ENCODE measurements around the gene OTOGL. TPM values are rescaled to one million over a fixed set of nuclear protein-coding genes. Genes with fewer than 3 reads are reported as not detected.
A peak's percentile ranks its signal among the peaks of the same experiment; 100 is the strongest.

OTOGL gene
- total RNA-seq, 4 donors from 2014 or later, result 0.03 to 0.10 (median 0.04) TPM; not detected in 1

GRCh38 chr12:80183939-80184338 lies 84.6 kb downstream of the OTOGL start:
- H3K27me3 ChIP-seq, result no peaks in the 10 kb centered on the region
- H3K27ac ChIP-seq, result no peak overlapping the region
- H3K36me3 ChIP-seq, result no peaks in the 10 kb centered on the region
- H3K9me3 ChIP-seq, result no peaks in the 10 kb centered on the region
- no peak for TF ChIP-seq POLR2A (IDR thresholded peaks at IDR 0.05)
- TF ChIP-seq, protein P1, sequence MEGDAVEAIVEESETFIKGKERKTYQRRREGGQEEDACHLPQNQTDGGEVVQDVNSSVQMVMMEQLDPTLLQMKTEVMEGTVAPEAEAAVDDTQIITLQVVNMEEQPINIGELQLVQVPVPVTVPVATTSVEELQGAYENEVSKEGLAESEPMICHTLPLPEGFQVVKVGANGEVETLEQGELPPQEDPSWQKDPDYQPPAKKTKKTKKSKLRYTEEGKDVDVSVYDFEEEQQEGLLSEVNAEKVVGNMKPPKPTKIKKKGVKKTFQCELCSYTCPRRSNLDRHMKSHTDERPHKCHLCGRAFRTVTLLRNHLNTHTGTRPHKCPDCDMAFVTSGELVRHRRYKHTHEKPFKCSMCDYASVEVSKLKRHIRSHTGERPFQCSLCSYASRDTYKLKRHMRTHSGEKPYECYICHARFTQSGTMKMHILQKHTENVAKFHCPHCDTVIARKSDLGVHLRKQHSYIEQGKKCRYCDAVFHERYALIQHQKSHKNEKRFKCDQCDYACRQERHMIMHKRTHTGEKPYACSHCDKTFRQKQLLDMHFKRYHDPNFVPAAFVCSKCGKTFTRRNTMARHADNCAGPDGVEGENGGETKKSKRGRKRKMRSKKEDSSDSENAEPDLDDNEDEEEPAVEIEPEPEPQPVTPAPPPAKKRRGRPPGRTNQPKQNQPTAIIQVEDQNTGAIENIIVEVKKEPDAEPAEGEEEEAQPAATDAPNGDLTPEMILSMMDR (IDR thresholded peaks at IDR 0.05 in 4 of 5, conservative IDR thresholded peaks at IDR 0.05 in 1 of 5), result no peak
- in situ Hi-C loops (cut with MboI; ENCODE audit: low sequenced_read_pairs in 4 of 4) (loop anchor here in 2 of 4 donors (10.0 to 25.0 kb wide), 2 partner anchors 297 to 629 kb away; no protein-coding TSS in a partner anchor), intact Hi-C loops (cut with DNase I; ENCODE audit: low total_unique reads) (no loop called here)
- H3K4me3 ChIP-seq, result no peak overlapping the region
- DNase-seq (no peak), ATAC-seq (no peak)
- peaks cover 21 to 22% of the 10 kb centered on the region in 2 donors for H3K4me1 ChIP-seq

DNA sequence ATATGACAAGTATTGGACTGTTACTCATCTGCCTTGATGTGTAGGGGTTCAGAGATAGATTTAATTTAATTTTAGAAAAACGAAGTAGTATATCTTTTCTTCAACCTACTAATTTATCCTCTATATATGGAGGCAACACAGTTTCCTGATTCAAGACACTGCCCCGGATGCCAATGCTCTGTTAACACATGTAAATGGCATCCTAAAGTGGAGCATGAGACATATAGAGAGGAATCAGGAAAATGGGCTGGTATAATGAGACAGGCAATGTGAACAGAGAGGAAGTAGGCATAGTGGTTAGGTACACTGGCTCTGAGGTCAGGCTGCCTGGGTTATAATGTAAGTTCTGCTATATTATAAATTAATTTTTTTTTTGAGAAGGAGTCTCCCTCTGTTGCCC lies 85.6 kb downstream of the OTOGL start:
- intact Hi-C loops (cut with DNase I; ENCODE audit: low total_unique reads) (loop anchor here (5.0 kb wide), 1 partner anchor 638 kb away; no protein-coding TSS in a partner anchor), in situ Hi-C loops (cut with MboI; ENCODE audit: low sequenced_read_pairs in 4 of 4) (loop anchor here in 2 of 4 donors (10.0 to 25.0 kb wide), 2 partner anchors 298 to 630 kb away; no protein-coding TSS in a partner anchor)
- ATAC-seq (no peak), DNase-seq (no peak)
- Histone ChIP-seq H3K4me3 (no peak overlapping the region), H3K4me1 (peaks cover 21 to 22% of the 10 kb centered on the region in 2 donors), H3K27me3 (no peaks in the 10 kb centered on the region), H3K27ac (no peak overlapping the region), H3K9me3 (no peaks in the 10 kb centered on the region), H3K36me3 (no peaks in the 10 kb centered on the region)
- no peak for TF ChIP-seq POLR2A (IDR thresholded peaks at IDR 0.05)
- TF ChIP-seq, protein P1 (IDR thresholded peaks at IDR 0.05 in 4 of 5, conservative IDR thresholded peaks at IDR 0.05 in 1 of 5), result no peak

GRCh38 chr12:80186727-80187217 lies 87.4 kb downstream of the OTOGL start:
- TF ChIP-seq, protein P1 (IDR thresholded peaks at IDR 0.05 in 4 of 5, conservative IDR thresholded peaks at IDR 0.05 in 1 of 5), result peak; percentile 32 to 68 (median 61)
- no peak for TF ChIP-seq POLR2A (IDR thresholded peaks at IDR 0.05)
- H3K27me3 ChIP-seq, result no peaks in the 10 kb centered on the region
- intact Hi-C loops (cut with DNase I; ENCODE audit: low total_unique reads) (loop anchor here (2.0 to 5.0 kb wide), 3 partner anchors 252 to 639 kb away; partner anchors contain the start of gene PPP1R12A), in situ Hi-C loops (cut with MboI; ENCODE audit: low sequenced_read_pairs in 4 of 4) (loop anchor here in 2 of 4 donors (10.0 to 25.0 kb wide), 2 partner anchors 299 to 632 kb away; no protein-coding TSS in a partner anchor)
- peak; percentile 11 to 40 for DNase-seq
- H3K4me3 ChIP-seq, result no peak overlapping the region
- H3K4me1 ChIP-seq, result peaks cover 21 to 22% of the 10 kb centered on the region in 2 donors
- no peaks in the 10 kb centered on the region for H3K36me3 ChIP-seq
- peak; percentile 87 to 88 for ATAC-seq
- H3K27ac ChIP-seq, result peak overlapping the region; percentile 80 to 85 (median 84)
- no peaks in the 10 kb centered on the region for H3K9me3 ChIP-seq

GRCh38 chr12:80187660-80188090 lies 88.3 kb downstream of the OTOGL start:
- DNase-seq, result peak; percentile 51 to 59
- intact Hi-C loops (cut with DNase I; ENCODE audit: low total_unique reads), result loop anchor here (2.0 to 5.0 kb wide), 3 partner anchors 253 to 640 kb away; partner anchors contain the start of gene PPP1R12A
- in situ Hi-C loops (cut with MboI; ENCODE audit: low sequenced_read_pairs in 4 of 4), result loop anchor here in 2 of 4 donors (10.0 to 25.0 kb wide), 2 partner anchors 300 to 633 kb away; no protein-coding TSS in a partner anchor

More at GRCh38 chr12:80187660-80188090, 88.3 kb downstream of the OTOGL start:
- H3K9me3 ChIP-seq, result no peaks in the 10 kb centered on the region
- peak; percentile 84 to 90 for ATAC-seq
- peaks cover 21 to 22% of the 10 kb centered on the region in 2 donors for H3K4me1 ChIP-seq
- H3K4me3 ChIP-seq, result no peak overlapping the region
- no peaks in the 10 kb centered on the region for H3K36me3 ChIP-seq
- H3K27ac ChIP-seq, result peak overlapping the region; percentile 80 to 85 (median 84)
- TF ChIP-seq POLR2A (IDR thresholded peaks at IDR 0.05), result no peak
- TF ChIP-seq, protein P1 (IDR thresholded peaks at IDR 0.05 in 4 of 5, conservative IDR thresholded peaks at IDR 0.05 in 1 of 5), result no peak
- H3K27me3 ChIP-seq, result no peaks in the 10 kb centered on the region
